Activated T-cell treated with anti-CD3 and anti-CD28 coated beads, Interleukin-2, amount 50 U/mL, for 72 hours (primary cell): ENCODE measurements around the gene PTPN11. TPM values are rescaled to one million over a fixed set of nuclear protein-coding genes. Genes with fewer than 3 reads are reported as not detected.

Source experiments
- ATAC-seq, 2 donors: fragments of 150-1000 bp; cut with Tn5 transposase; replicated peaks in 1 of 2; 2 replicates each; pipeline ENCODE4 v1.10.0; 2021; ENCODE audit warnings: moderate library complexity in 2 of 2, mild to moderate bottlenecking in 1 of 2
- DNase-seq, 2 donors: peaks; one replicate each; pipeline ENCODE4 v3.0.0; 2021 to 2022; ENCODE audit warnings: mixed read lengths in 1 of 2
- H3K27ac Mint-ChIP-seq: one replicate; pipeline ENCODE4 v1.8.0; 2022; ENCODE audit warnings: mild to moderate bottlenecking, moderate library complexity, mixed read lengths
- H3K27me3 Mint-ChIP-seq: one replicate; pipeline ENCODE4 v1.8.0; 2022; ENCODE audit warnings: low read depth, mixed read lengths
- H3K36me3 Mint-ChIP-seq, 2 donors: one replicate each; pipeline ENCODE4 v1.8.0; 2022; ENCODE audit warnings: mixed read lengths in 2 of 2, mild to moderate bottlenecking in 1 of 2; ENCODE audit not compliant: insufficient read depth in 2 of 2
- H3K4me1 Mint-ChIP-seq: one replicate; pipeline ENCODE4 v1.8.0; 2022; ENCODE audit warnings: low read depth, mixed read lengths
- H3K4me3 Mint-ChIP-seq, 2 donors: one replicate each; pipeline ENCODE4 v1.8.0; 2022; ENCODE audit warnings: mild to moderate bottlenecking in 2 of 2, mixed read lengths in 2 of 2, moderate library complexity in 2 of 2
- H3K9me3 Mint-ChIP-seq, 2 donors: one replicate each; pipeline ENCODE4 v1.8.0; 2022; ENCODE audit warnings: mixed read lengths in 2 of 2
- total RNA-seq, 2 donors: library from RNA; stranded (reverse); gene quantifications; one replicate each; pipeline ENCODE4 v1.2.3, GENCODE V29; 2022

PTPN11 gene
- total RNA-seq, 2 donors from 2014 or later = 92.4 to 93.7 TPM

- no peaks in the 10 kb centered on the region for H3K36me3 Mint-ChIP-seq
- H3K27ac Mint-ChIP-seq = no peak overlapping the region
- peaks cover 6% of the 10 kb centered on the region for H3K27me3 Mint-ChIP-seq
- ATAC-seq (no peak), DNase-seq (no peak)
- H3K4me1 Mint-ChIP-seq = no peaks in the 10 kb centered on the region
- no peaks in the 10 kb centered on the region for H3K9me3 Mint-ChIP-seq
- H3K4me3 Mint-ChIP-seq = no peak overlapping the region
Measured at GRCh38 chr12:112532106-112532505, 113.4 kb downstream of the PTPN11 start.

DNA sequence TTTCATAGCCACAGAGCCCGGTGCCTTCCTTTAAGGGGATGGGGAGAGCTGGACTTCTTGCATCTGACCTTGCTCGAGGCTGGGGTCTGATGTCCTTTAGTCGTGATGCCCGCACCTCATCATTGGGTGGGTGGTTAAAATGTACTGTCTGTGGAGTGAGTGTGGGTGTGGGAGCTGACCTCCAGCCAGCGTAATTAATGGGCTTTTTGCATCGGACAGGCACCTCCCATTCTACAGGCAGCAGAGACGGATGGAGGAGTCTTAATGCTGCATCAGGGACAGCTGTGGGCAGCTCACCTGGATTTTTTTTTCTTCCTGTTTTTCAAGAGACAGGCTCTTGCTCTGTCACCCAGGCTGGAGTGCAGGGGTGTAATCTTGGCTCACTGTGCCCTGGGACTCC lies 114.8 kb downstream of the PTPN11 start:
- ATAC-seq (no peak), DNase-seq (no peak)
- Mint-ChIP-seq H3K27me3 (peaks cover 11% of the 10 kb centered on the region), H3K27ac (no peak overlapping the region), H3K4me3 (no peak overlapping the region), H3K36me3 (no peaks in the 10 kb centered on the region), H3K9me3 (no peaks in the 10 kb centered on the region), H3K4me1 (no peaks in the 10 kb centered on the region)

DNA sequence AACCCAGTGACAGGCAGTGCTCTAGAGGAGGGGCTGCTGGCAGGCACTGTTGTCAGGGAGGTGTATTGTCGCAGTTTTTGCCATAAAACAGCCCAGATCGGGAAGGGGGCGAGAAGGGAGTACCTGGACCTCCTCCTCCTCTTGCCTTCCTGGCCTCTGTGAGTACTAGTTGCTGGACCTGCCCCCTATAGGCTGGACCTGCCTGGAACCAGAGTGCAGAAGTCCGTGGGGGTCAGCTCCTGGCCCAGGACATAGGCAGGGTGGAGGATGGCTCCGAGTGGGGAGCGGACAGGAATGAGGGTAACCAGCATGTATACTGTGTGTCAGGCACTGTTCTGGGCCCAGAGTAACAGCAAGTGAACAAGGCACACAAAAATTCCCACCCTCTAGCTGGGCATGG lies 116.3 kb downstream of the PTPN11 start:
- Mint-ChIP-seq H3K27me3 (peaks cover 19% of the 10 kb centered on the region), H3K9me3 (no peaks in the 10 kb centered on the region), H3K4me1 (no peaks in the 10 kb centered on the region), H3K27ac (no peak overlapping the region), H3K36me3 (no peaks in the 10 kb centered on the region), H3K4me3 (no peak overlapping the region)
- DNase-seq = no peak
- ATAC-seq = no peak

DNA sequence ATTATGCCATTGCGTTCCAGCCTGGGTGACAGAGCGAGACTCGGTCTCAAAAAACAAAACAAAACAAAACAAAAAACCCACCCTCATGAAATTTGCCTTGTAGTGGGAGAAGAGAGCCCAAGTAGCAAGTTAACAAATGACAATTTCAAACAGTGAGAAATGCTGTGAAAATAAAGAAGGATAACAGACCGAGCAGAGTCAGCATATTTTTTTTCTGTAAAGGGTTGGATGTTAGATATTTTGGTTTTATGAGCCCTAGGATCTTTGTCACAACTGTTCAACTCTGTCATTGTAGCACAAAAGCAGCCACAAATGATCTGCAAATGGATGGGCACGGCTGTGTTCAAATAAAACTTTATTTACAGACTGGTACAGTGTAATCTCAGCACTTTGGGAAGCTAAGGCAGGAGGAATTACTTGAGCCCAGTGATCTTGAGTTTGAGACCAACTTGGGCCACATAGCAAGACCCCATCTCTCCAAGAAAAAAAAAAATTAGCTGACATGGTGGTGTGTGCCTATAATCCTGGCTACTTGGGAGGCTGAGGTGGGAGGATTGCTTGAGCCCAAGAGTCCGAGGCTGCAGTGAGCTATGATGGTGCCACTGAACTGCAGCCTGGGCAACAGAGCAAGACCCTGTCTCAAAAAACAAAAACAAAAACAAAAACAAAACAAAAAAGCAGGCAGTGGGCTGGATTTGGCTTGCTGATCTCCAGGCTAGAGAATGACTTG lies 117.1 kb downstream of the PTPN11 start:
- Mint-ChIP-seq H3K36me3 (no peaks in the 10 kb centered on the region), H3K27me3 (peaks cover 19% of the 10 kb centered on the region), H3K9me3 (no peaks in the 10 kb centered on the region), H3K27ac (no peak overlapping the region), H3K4me1 (no peaks in the 10 kb centered on the region), H3K4me3 (no peak overlapping the region)
- ATAC-seq = no peak
- no peak for DNase-seq

GRCh38 chr12:112536367-112536730 lies 117.6 kb downstream of the PTPN11 start:
- Mint-ChIP-seq H3K4me1 (no peaks in the 10 kb centered on the region), H3K27me3 (peaks cover 19% of the 10 kb centered on the region), H3K4me3 (no peak overlapping the region), H3K36me3 (no peaks in the 10 kb centered on the region), H3K27ac (no peak overlapping the region), H3K9me3 (no peaks in the 10 kb centered on the region)
- ATAC-seq = no peak
- no peak for DNase-seq

DNA sequence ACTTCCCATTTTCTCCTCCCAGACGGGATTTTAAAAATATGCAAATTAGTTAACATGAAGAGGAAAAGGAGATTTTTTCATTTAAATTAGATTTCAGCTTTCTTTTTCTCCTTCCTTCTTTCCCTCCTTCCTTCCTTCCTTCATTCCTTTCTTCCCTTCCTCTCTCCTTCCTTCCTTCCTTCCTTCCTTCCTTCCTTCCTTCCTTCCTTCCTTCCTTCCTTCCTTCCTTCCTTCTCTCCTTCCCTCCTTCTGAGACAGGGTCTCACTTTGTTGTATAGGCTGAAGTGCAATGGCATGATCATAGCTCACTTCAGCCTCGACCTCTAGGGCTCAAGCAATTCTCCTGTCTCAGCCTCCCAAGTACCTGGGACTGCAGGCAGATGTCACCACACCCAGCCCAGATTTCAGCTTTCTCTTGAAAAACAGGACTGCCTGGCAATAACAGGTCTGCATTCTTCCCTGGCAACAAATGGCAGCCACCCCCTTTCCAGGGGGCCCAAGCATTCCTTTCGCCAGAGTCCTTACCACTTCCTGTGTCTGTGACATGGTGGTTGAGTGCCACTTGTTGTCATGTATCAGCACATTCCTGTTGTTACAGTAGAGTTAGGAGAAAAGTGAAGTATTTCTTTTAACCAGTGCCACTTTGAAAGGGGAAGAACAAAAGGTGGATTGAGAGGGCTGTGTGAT lies 119.1 kb downstream of the PTPN11 start:
- DNase-seq (no peak), ATAC-seq (no peak)
- Mint-ChIP-seq H3K4me1 (no peaks in the 10 kb centered on the region), H3K36me3 (no peaks in the 10 kb centered on the region), H3K9me3 (no peaks in the 10 kb centered on the region), H3K27ac (no peak overlapping the region), H3K4me3 (no peak overlapping the region), H3K27me3 (peaks cover 19% of the 10 kb centered on the region)

DNA sequence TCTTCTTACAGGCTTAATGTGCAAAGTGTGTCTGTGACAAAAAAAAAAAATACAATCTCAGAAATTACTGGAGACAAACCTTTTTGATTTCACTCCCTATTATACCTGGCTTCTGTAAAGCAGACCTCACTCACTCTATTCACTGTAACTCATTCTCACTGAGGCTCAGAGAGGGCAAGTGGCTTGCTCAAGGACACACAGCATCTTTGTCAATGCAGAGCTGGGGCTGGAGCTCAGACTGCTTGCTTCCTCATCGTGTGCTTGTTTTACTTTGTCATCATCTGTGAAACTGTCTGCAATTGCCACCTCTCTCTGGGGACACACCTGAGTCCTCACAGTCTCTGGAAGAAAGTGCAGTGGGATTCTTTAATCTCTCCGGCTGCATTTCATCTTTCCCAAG lies 120.0 kb downstream of the PTPN11 start:
- ATAC-seq (no peak), DNase-seq (no peak)
- no peak overlapping the region for H3K27ac Mint-ChIP-seq
- peaks cover 21% of the 10 kb centered on the region for H3K27me3 Mint-ChIP-seq
- H3K4me1 Mint-ChIP-seq = no peaks in the 10 kb centered on the region
- H3K36me3 Mint-ChIP-seq = no peaks in the 10 kb centered on the region
- no peak overlapping the region for H3K4me3 Mint-ChIP-seq
- H3K9me3 Mint-ChIP-seq = no peaks in the 10 kb centered on the region

DNA sequence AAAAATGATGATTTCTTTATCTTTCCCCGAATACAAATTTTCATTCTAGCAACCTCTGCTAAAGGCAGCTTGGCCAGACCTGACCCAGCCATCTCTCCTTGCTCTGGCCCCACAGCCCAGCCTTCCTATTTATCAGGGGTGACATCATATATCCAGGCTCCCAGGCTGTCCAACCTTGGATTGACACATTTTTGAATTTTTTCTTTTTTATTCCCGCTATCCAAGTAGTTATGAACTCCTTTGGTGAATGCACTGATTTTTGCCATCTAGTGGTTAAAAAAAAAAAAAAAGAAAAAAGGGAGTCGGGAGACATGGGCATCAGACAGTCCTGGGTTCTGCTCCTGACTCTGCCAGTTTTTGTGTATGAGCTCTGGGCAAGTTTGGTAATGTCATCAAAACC lies 120.5 kb downstream of the PTPN11 start:
- H3K36me3 Mint-ChIP-seq = no peaks in the 10 kb centered on the region
- ATAC-seq (no peak), DNase-seq (no peak)
- no peak overlapping the region for H3K4me3 Mint-ChIP-seq
- H3K9me3 Mint-ChIP-seq = no peaks in the 10 kb centered on the region
- H3K27ac Mint-ChIP-seq = no peak overlapping the region
- no peaks in the 10 kb centered on the region for H3K4me1 Mint-ChIP-seq
- peaks cover 26% of the 10 kb centered on the region for H3K27me3 Mint-ChIP-seq

DNA sequence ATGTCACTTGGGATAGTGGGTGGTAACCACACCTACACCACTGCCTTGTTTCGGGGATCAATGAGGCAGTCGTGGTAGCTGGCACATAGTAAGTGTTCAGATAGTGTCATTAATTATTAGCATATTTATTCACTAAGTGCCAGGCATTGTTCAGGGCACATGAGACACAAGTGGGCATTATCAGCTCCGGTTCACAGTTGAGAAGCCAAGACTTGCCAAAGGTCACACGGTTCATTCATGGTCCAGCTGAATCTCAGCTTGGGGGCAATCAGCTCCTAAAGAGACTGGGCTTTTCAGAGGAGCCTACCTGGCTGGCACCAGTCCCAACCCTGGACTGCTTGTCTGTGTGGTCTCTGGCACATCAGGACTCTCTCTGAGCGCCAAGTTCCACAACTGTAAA lies 121.3 kb downstream of the PTPN11 start:
- Mint-ChIP-seq H3K9me3 (no peaks in the 10 kb centered on the region), H3K4me1 (no peaks in the 10 kb centered on the region), H3K27me3 (peaks cover 20% of the 10 kb centered on the region), H3K27ac (no peak overlapping the region), H3K4me3 (no peak overlapping the region), H3K36me3 (no peaks in the 10 kb centered on the region)
- ATAC-seq (no peak), DNase-seq (no peak)

- Mint-ChIP-seq H3K27ac (no peak overlapping the region), H3K9me3 (no peaks in the 10 kb centered on the region), H3K4me3 (no peak overlapping the region), H3K4me1 (no peaks in the 10 kb centered on the region), H3K36me3 (no peaks in the 10 kb centered on the region), H3K27me3 (peaks cover 20% of the 10 kb centered on the region)
- DNase-seq (no peak), ATAC-seq (no peak)
Measured at GRCh38 chr12:112543751-112544150, 125.0 kb downstream of the PTPN11 start.

- no peak overlapping the region for H3K27ac Mint-ChIP-seq
- H3K27me3 Mint-ChIP-seq = peaks cover 24% of the 10 kb centered on the region
- no peaks in the 10 kb centered on the region for H3K9me3 Mint-ChIP-seq
- H3K4me1 Mint-ChIP-seq = no peaks in the 10 kb centered on the region
- DNase-seq (no peak), ATAC-seq (no peak)
- no peak overlapping the region for H3K4me3 Mint-ChIP-seq
- no peaks in the 10 kb centered on the region for H3K36me3 Mint-ChIP-seq
Measured at GRCh38 chr12:112546339-112546738, 127.6 kb downstream of the PTPN11 start.

GRCh38 chr12:112546996-112547395 lies 128.2 kb downstream of the PTPN11 start:
- Mint-ChIP-seq H3K36me3 (no peaks in the 10 kb centered on the region), H3K9me3 (no peaks in the 10 kb centered on the region), H3K4me3 (no peak overlapping the region), H3K4me1 (no peaks in the 10 kb centered on the region), H3K27ac (no peak overlapping the region), H3K27me3 (peaks cover 24% of the 10 kb centered on the region)
- DNase-seq (no peak), ATAC-seq (no peak)

- Mint-ChIP-seq H3K4me3 (no peak overlapping the region), H3K9me3 (no peaks in the 10 kb centered on the region), H3K27ac (no peak overlapping the region), H3K4me1 (no peaks in the 10 kb centered on the region), H3K27me3 (peaks cover 20% of the 10 kb centered on the region), H3K36me3 (peaks cover 0 to 3% of the 10 kb centered on the region in 2 donors)
- no peak for DNase-seq
- ATAC-seq = no peak
Measured at GRCh38 chr12:112549031-112549430, 130.3 kb downstream of the PTPN11 start.

DNA sequence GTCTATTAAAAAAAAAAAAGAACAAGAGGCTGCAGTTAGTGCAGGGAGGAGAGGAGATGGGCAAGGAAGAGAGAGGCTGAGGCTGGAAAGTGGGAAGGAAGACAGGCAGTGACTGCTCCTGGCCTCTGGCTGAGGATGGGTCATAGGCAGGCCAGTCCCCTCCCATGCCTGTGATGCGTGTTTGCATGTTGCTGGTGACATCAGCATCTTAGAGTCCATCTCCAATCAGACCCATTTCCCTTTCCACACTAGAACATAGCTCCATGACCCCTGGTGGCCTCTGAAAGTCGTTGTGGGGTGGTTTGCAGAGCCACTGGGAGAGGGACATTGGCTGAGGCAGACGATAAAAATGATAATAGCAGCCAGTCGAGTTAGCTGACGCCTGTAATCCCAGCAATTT lies 132.9 kb downstream of the PTPN11 start:
- peaks cover 19% of the 10 kb centered on the region for H3K27me3 Mint-ChIP-seq
- no peak overlapping the region for H3K27ac Mint-ChIP-seq
- H3K9me3 Mint-ChIP-seq = no peaks in the 10 kb centered on the region
- H3K36me3 Mint-ChIP-seq = peaks cover 0 to 3% of the 10 kb centered on the region in 2 donors
- H3K4me1 Mint-ChIP-seq = no peaks in the 10 kb centered on the region
- ATAC-seq (no peak), DNase-seq (no peak)
- no peak overlapping the region for H3K4me3 Mint-ChIP-seq
